GM19455 (cell line): Measurements from ENCODE around the gene MAPKAPK2.

Experiments
- ATAC-seq: cut with Tn5 transposase; IDR thresholded peaks from one replicate; pipeline ENCODE4 v1.9.1; 2021; ENCODE audit not compliant: unreplicated experiment

Gene MAPKAPK2

DNA sequence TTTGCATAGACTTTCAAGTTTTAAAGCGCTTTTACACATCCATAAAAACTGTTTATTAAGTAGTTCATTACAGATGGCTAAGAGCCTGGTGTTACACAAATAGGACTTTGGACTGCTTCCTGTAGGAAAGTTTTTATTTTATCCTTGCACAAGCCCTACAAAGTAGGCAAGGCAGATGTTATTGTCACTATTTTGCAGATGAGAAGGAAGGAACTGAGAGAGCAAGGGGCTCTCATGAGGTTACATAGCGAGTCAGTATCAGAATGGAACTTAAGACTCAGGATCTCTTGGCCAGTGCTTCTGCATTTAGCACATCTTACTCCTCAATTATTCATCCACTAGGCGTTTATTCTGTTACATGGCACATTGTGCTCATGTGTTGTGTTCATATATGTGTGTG is 2.6 kb upstream of the MAPKAPK2 start:
- no peak for ATAC-seq

- ATAC-seq = no peak
Measured at GRCh38 chr1:206683313-206683712, 1.4 kb upstream of the MAPKAPK2 start.

- ATAC-seq = no peak
Measured at GRCh38 chr1:206684003-206684402, 702 bp upstream of the MAPKAPK2 start.

GRCh38 chr1:206685334-206685768 is 646 bp downstream of the MAPKAPK2 start:
- peak; percentile 35 for ATAC-seq

DNA sequence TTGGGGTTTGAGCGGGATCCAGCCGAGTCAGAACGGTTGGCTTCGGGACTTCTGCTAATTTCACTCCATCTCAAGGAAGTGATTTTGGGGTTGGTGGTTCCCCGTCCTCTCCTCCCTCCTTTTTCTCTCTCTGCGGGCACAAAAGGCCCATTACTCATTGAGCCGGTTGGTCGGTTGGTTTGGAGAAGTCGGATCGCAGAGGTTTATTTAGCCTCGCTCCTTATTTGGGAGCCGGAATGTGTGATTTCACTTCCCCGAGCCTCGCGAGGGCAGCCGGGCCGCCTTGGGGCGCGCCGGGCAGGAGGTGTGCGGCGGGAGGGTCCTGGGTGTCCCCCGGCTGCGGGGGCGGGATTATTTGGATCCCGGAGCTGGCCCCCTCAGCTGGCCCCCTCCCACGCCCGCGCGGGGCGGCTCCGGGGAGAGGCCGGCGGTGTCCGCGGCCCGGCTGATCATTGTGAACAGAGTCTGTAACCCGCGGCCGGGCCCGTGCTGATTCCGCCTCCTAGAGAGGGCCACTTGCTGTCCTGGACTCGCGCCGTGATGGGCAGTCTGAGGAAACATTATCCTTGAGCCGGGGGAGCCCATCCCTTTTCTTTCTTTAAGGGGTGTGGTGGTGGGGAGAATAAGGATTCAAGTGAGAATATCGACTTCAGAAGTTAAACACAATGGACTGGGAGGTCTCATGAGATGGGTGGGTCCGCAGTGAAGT is 1.2 kb downstream of the MAPKAPK2 start:
- peak; percentile 11 for ATAC-seq

DNA sequence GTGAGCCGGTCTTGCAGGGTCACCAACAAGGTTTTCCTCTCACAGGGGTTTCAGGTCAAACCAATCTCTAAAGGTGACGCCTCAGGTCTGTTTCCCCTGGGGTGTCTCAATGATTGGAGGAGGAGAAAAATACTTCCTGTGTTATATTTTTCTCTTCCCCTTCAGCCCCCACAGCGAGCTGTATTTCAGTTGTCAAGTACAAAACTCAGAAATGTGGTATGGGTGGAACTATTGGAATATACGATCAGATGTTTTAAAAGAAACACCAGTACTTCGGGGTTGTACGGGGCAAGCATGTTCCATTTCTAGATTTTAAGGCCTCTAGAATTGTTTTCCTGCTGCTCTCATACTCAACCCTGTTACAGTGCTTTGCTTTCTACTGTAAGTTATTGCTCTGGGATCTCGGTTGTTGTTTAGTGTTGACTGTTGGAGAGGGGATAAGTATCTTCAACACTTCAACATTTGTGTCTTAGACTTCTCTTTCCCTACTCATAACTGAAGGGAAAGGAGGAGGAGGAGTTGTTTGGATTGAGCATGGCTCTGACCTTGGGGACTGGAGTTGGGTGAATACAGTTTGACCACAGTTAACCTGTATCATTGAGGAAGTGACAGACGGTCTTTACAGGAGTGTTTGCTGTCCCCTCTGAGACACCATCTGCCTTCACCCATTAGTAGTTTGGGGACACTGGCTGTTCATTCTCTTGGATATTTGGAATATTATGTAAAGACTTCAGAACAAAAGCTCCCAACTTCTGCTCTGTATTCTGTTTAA is 2.0 kb downstream of the MAPKAPK2 start:
- ATAC-seq = no peak

GRCh38 chr1:206687251-206687914 is 2.7 kb downstream of the MAPKAPK2 start:
- no peak for ATAC-seq

GRCh38 chr1:206687915-206688442 is 3.3 kb downstream of the MAPKAPK2 start:
- no peak for ATAC-seq

DNA sequence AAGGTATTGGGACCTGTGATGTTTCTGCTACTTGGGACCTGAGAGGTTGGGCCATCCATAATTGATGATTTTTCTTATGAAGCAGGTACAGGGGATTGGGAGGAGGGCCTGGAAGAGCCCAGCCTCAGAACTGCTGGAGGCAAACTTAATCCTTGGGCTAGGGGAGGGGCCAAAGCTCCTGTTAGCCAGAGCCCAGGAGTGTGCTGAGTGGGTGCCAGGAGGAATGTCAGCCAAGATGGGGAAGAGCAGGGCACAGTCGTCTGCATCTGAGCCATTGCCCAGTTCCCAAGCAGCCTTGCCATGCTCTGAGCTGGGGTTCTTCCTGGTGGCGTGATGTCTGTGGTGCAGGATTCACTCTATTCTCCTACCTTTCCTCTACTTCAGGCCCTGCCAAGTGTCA is 5.8 kb downstream of the MAPKAPK2 start:
- no peak for ATAC-seq

GRCh38 chr1:206691604-206692003 is 6.9 kb downstream of the MAPKAPK2 start:
- no peak for ATAC-seq

- ATAC-seq = no peak
Measured at GRCh38 chr1:206693029-206693428, 8.3 kb downstream of the MAPKAPK2 start.

DNA sequence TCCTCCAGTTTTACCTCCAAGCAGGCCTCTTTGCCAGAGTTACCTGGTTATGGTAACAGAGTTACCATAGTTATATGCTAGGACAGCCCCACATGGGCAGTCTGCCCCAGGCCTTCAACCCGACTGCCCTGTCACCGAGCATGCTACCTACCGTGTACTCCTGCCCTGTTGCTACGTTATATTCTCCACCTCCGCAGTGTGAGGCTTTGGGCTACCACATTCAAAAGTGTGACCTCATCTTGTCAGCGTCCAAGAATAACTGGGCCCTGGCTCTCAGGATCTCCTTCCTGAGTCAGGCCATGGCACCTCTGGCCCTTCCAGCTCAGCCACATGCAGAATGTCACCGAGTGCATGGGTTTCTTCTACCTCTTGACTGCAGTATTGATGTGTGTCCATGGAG is 8.9 kb downstream of the MAPKAPK2 start:
- ATAC-seq = no peak

DNA sequence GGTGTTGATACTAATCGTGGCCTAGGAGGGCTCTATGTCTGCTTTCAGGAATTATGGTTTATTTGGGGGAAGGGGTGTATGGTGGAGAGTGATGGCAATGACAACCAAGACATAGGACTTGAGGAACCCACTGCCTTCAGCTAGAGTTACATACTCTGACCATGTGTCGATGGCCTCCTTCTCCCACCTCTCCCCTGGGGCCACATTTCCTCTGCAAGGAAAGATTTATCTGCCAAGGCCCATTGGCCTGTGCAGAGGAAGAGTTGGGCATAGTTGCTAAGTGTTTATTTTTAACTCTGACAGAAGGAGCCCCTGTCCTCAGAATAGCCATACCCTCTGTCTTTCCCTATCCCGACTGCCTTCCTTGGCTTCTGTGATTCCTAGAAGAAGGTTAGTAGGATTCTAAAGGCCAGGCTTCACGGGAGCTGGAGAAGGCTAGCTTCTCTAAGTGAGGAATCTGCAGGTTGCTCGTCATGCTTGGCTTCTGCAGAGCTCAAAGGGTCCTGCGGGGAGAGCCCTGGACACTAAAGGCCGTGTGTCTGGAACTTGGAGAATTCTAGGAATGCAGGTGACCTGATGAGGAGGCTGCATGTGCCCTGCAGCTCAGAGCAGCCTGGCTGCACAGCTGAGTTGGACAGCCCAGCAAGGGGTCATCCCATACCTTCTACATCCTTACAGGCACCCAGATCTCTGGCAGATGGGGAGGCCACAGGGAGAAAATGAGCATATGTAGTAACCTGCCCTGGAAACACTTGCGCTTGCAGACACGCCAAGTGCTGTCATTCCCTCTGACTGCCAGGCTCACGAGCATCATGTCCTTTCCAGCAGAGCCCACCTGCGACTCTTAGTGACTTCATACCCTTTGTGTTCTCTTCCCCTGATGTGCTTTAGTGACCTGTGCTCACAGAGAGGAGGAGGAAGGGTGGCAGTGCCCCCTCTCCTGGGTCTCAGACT is 9.7 kb downstream of the MAPKAPK2 start:
- ATAC-seq = no peak

DNA sequence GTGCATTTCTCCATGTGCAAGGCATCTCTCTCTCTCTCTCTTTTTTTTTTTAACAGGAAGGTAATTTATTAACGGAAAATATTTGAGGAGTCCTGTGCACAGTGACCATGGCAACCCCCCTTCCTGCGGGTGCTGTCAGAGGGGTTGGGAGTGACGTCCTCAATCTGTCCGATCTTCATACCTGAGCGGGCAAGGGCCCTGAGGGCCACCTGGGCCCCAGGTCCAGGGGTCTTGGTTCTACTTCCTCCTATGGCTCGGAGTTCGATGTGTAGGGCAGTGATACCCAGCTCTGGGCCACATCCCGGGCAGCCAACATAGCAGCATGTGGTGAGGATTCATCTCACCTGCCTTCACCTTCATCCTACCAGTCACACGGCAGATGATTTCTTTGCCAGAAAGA is 11.0 kb downstream of the MAPKAPK2 start:
- ATAC-seq = no peak

DNA sequence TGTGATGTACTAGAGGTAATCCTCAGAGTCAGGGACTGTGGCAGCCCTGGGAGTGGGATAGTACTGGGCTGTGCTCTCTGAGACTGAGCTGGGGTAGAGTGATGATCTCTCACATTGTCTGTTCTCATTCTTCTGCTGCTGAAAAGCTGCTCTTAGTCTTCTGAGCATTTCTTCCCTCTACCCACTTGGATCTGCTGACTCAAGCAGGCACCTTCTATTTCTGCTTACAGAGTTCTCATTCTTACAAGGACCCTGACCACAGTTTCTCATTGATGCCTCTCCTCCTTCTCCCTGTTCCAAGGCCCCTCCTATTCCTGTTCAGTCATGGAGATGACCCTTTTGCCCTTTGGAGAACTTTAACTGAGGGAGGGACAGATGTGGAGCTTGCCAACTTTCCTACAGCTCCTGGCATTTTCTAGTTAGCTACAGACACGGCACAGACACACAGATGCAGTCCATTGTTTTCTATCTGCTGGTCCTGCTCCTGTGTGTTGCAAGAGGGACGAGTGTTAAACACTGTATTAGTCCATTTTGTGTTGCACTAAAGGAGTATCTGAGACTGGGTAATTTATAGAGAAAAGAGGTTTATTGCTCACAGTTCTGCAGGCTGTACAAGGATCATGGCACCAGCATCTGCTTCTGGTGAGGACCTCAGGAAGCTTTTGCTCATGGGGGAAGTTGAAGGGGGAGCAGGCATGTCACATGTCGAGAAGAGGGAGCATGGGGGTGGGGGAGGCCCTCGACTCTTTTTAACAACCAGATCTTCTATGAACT is 12.3 kb downstream of the MAPKAPK2 start:
- no peak for ATAC-seq

DNA sequence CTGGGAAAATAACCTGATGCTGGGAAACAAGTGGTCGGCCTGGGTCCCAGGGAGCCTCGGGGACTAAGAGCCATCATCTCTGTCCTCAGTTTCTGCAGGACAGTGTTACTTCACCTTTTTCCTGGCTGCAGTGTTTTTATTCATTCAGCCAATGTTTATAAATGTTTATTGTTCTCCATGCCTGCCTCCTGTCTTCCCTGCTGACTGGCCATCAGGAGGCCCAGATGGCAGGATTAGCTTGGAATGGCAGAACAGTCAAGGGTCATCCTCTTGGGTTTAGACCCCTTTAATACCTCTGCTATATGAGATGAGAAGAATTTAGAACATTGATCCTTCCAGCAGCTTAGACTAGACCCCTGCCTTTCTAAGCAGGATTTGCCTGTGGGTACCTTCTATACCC is 13.3 kb downstream of the MAPKAPK2 start:
- no peak for ATAC-seq

- no peak for ATAC-seq
Measured at GRCh38 chr1:206699000-206699586, 14.4 kb downstream of the MAPKAPK2 start.

DNA sequence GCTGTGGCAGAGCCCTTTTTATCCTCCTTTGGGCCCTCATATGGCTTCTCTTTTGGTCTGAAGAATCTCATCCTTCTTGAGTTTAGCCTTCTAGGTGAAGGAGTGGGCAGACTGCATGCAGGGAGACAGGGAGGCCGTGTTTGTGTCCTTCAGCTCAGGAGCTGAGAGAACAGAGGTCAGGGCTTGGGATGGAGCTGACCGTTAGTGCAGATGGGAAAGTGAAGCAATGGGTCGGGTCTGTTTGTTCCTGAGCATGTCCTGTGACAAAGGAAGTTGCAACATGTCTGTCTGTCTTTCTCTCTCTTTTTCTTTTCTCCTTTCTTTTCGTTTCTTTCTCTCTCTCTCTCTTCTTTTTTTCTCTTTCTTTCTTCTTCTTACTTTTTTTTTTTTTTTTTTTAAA is 14.9 kb downstream of the MAPKAPK2 start:
- no peak for ATAC-seq

DNA sequence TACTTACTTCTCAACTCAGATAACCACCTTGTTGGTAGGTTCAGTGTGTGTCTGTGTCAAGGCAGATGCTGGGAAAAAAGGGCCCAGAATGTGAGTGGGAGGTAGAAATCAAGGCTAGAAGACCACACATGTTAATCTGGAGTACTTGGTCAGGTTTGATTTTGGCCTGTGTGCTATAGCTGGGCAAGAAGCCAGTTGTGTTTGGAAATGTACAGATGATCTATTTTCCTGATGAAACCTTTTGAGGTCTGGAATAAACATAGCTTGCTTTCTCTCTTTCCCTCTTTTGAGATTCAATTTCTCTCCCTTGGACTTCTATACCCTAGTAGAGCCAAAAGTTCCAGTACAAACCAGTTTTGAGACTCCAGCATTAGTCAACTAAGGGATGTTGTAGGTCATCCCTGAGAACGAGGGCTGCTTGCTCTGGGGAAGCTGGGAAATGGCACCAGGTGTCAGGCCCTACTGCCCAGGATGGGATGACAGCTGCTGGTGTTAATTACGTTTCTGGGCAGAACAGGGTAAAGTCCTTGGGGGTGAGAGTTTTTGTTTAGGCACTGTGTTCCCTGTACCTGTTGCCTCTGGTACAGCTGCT is 15.8 kb downstream of the MAPKAPK2 start:
- no peak for ATAC-seq
